ENCODE data around the gene AGO1.

AGO1 gene

GRCh38 chr1:35882945-35883634 is at the start of gene AGO1:
Gene AGO1, plus strand, starts transcription at chr1:35883209. Its CDS starts 213 bp downstream, at chr1:35883422.
- peak; percentile 95 to 96 for DNase-seq (ENCODE audit: low read depth in 2 of 2)

GRCh38 chr1:35833395-35833794 is 49.6 kb upstream of the AGO1 start:
- DNase-seq (ENCODE audit: low read depth in 2 of 2), result no peak

- no peak for DNase-seq (ENCODE audit: low read depth in 2 of 2)
These were observed 48.8 kb upstream of the AGO1 start for GRCh38 chr1:35834218-35834617.

GRCh38 chr1:35835398-35835797 is 47.6 kb upstream of the AGO1 start:
- no peak for DNase-seq (ENCODE audit: low read depth in 2 of 2)

- DNase-seq (ENCODE audit: low read depth in 2 of 2), result no peak
These were observed 46.3 kb upstream of the AGO1 start for GRCh38 chr1:35836734-35837133.

GRCh38 chr1:35838693-35839245 is 44.2 kb upstream of the AGO1 start:
- no peak for DNase-seq (ENCODE audit: low read depth in 2 of 2)

- DNase-seq (ENCODE audit: low read depth in 2 of 2), result no peak
These were observed 38.2 kb upstream of the AGO1 start for GRCh38 chr1:35844826-35845225.

GRCh38 chr1:35845766-35846165 is 37.2 kb upstream of the AGO1 start:
- no peak for DNase-seq (ENCODE audit: low read depth in 2 of 2)

- DNase-seq (ENCODE audit: low read depth in 2 of 2), result no peak
These were observed 35.0 kb upstream of the AGO1 start for GRCh38 chr1:35847935-35848565.

- no peak for DNase-seq (ENCODE audit: low read depth in 2 of 2)
These were observed 33.0 kb upstream of the AGO1 start for GRCh38 chr1:35850051-35850450.

GRCh38 chr1:35850716-35851115 is 32.3 kb upstream of the AGO1 start:
- DNase-seq (ENCODE audit: low read depth in 2 of 2), result no peak

- DNase-seq (ENCODE audit: low read depth in 2 of 2), result no peak
These were observed 31.7 kb upstream of the AGO1 start for GRCh38 chr1:35851132-35851869.

GRCh38 chr1:35852241-35852640 is 30.8 kb upstream of the AGO1 start:
- DNase-seq (ENCODE audit: low read depth in 2 of 2), result no peak

GRCh38 chr1:35854989-35855700 is 27.9 kb upstream of the AGO1 start:
- no peak for DNase-seq (ENCODE audit: low read depth in 2 of 2)

GRCh38 chr1:35856964-35857363 is 26.0 kb upstream of the AGO1 start:
- no peak for DNase-seq (ENCODE audit: low read depth in 2 of 2)

- DNase-seq (ENCODE audit: low read depth in 2 of 2), result no peak
These were observed 25.2 kb upstream of the AGO1 start for GRCh38 chr1:35857830-35858229.

GRCh38 chr1:35860696-35861095 is 22.3 kb upstream of the AGO1 start:
- no peak for DNase-seq (ENCODE audit: low read depth in 2 of 2)

- no peak for DNase-seq (ENCODE audit: low read depth in 2 of 2)
These were observed 19.9 kb upstream of the AGO1 start for GRCh38 chr1:35863136-35863535.

GRCh38 chr1:35863881-35864625 is 19.0 kb upstream of the AGO1 start:
- DNase-seq (ENCODE audit: low read depth in 2 of 2), result no peak

GRCh38 chr1:35864813-35865212 is 18.2 kb upstream of the AGO1 start:
- no peak for DNase-seq (ENCODE audit: low read depth in 2 of 2)

- no peak for DNase-seq (ENCODE audit: low read depth in 2 of 2)
These were observed 16.0 kb upstream of the AGO1 start for GRCh38 chr1:35866991-35867390.
